BJ (cell line): Measurements from ENCODE around the gene KCNIP3. TPM values are rescaled to one million over a fixed set of nuclear protein-coding genes. Genes with fewer than 3 reads are reported as not detected.

ENCODE experiments used
- CTCF ChIA-PET: fragments of 350-600 bp; formaldehyde crosslinking; extraction: SDS; loops from one replicate; lab custom pipeline; 2021; ENCODE audit warnings: antibody characterized with exemption, inconsistent platforms; lab: Yijun Ruan, JAX
- POLR2A ChIA-PET: fragments of 300-600 bp; sonication (Branson Sonifier 250); formaldehyde crosslinking; extraction: SDS; loops from one replicate; lab custom pipeline; 2021; ENCODE audit warnings: antibody characterized with exemption; lab: Charles Lee
- DNase-seq: peaks from one replicate; pipeline ENCODE4 v3.0.0-alpha.2; 2011; ENCODE audit warnings: low read depth
- H3K27me3 ChIP-seq: 2 replicates; pipeline ENCODE4 v1.6.0; 2011; ENCODE audit warnings: low read length; ENCODE audit not compliant: control insufficient read depth, insufficient read depth
- H3K36me3 ChIP-seq: 2 replicates; pipeline ENCODE4 v1.5.1; 2011; ENCODE audit warnings: low read length; ENCODE audit not compliant: control insufficient read depth, insufficient read depth
- H3K4me3 ChIP-seq: 2 replicates; pipeline ENCODE4 v1.5.1; 2011; ENCODE audit warnings: low read depth, mild to moderate bottlenecking, control low read depth, low read length
- CTCF ChIP-seq: IDR thresholded peaks from 2 replicates; pipeline ENCODE4 v1.5.1; 2011; ENCODE audit warnings: low read depth, mild to moderate bottlenecking, control low read depth, inconsistent platforms, low read length, moderate library complexity; ENCODE audit not compliant: insufficient read depth
- polyA plus RNA-seq: library from polyadenylated mRNA; depleted of rRNA; stranded (reverse); fragments of >200 nt; gene quantifications from 2 replicates; pipeline ENCODE4 v1.2.3, GENCODE V29; 2011

Gene KCNIP3
- polyA plus RNA-seq, 1 experiment = 4.1 TPM

GRCh38 chr2:95289253-95289652 lies 7.9 kb upstream of the KCNIP3 start:
- ChIA-PET CTCF (interaction anchor here (0.7 to 1.2 kb wide), 2 partner anchors 12 to 56 kb away, joined by 3 read pairs; no protein-coding TSS in a partner anchor), POLR2A (no interaction called here)
- DNase-seq = no peak
- Histone ChIP-seq H3K36me3 (no peaks in the 10 kb centered on the region), H3K4me3 (no peak overlapping the region), H3K27me3 (no peaks in the 10 kb centered on the region)
- no peak for TF ChIP-seq CTCF

- Histone ChIP-seq H3K27me3 (peaks cover 2% of the 10 kb centered on the region; the same call in 1 of the 2 replicates), H3K4me3 (no peak overlapping the region), H3K36me3 (no peaks in the 10 kb centered on the region)
- CTCF ChIA-PET = no interaction called here
- no peak for TF ChIP-seq CTCF
- no peak for DNase-seq
- POLR2A ChIA-PET = no interaction called here
Observed at GRCh38 chr2:95291222-95291621, 5.9 kb upstream of the KCNIP3 start.

- H3K36me3 ChIP-seq = no peaks in the 10 kb centered on the region
- ChIA-PET POLR2A (no interaction called here), CTCF (interaction anchor here (0.7 to 1.4 kb wide), 3 partner anchors 12 to 61 kb away, joined by 3 to 4 read pairs (median 4); no protein-coding TSS in a partner anchor)
- no peak overlapping the region for H3K4me3 ChIP-seq
- TF ChIP-seq CTCF = no peak
- H3K27me3 ChIP-seq = peaks cover 8% of the 10 kb centered on the region; the same call in 1 of the 2 replicates
- DNase-seq = no peak
Observed at GRCh38 chr2:95292623-95293260, 4.4 kb upstream of the KCNIP3 start.

- POLR2A ChIA-PET = no interaction called here
- CTCF ChIA-PET = no interaction called here
- TF ChIP-seq CTCF = no peak
- DNase-seq = no peak
- Histone ChIP-seq H3K4me3 (no peak overlapping the region), H3K36me3 (no peaks in the 10 kb centered on the region), H3K27me3 (peaks cover 10% of the 10 kb centered on the region; the same call in 1 of the 2 replicates)
Observed at GRCh38 chr2:95294579-95295250, 2.4 kb upstream of the KCNIP3 start.

- POLR2A ChIA-PET = no interaction called here
Observed at GRCh38 chr2:95295376-95295775, 1.8 kb upstream of the KCNIP3 start.

More at GRCh38 chr2:95295376-95295775, 1.8 kb upstream of the KCNIP3 start:
- no peak for TF ChIP-seq CTCF
- CTCF ChIA-PET = interaction anchor here (1.2 kb wide), 1 partner anchor 10 kb away, joined by 3 read pairs; no protein-coding TSS in a partner anchor
- peaks cover 10% of the 10 kb centered on the region; the same call in 1 of the 2 replicates for H3K27me3 ChIP-seq
- H3K4me3 ChIP-seq = no peak overlapping the region
- no peaks in the 10 kb centered on the region for H3K36me3 ChIP-seq
- no peak for DNase-seq
